K562 (cell line): ENCODE measurements around the gene ATXN7L2. TPM values are rescaled to one million over a fixed set of nuclear protein-coding genes. Genes with fewer than 3 reads are reported as not detected.

ENCODE experiments used
- ATAC-seq: fragments of 200-7000 bp; cut with Tn5 transposase; 3 replicates; pipeline ENCODE4 v1.9.1; 2020; ENCODE audit warnings: moderate library complexity
- BruUV-seq: library from RNA; stranded (reverse); fragments of 400-500 nt; replicated peaks from 2 replicates; lab custom pipeline; 2021; lab: Mats Ljungman, UMichigan
- CTCF ChIA-PET: fragments of 300-600 bp; formaldehyde crosslinking; extraction: SDS; loops from one replicate; lab custom pipeline; 2021; ENCODE audit warnings: low intra/inter-chr PET ratio; lab: Yijun Ruan, JAX
- POLR2A ChIA-PET: fragments of 300-600, 350-650 bp; sonication (Branson Sonifier 250); formaldehyde crosslinking; extraction: SDS; loops from one replicate; lab custom pipeline; 2021; ENCODE audit warnings: antibody characterized with exemption, inconsistent platforms; lab: Yijun Ruan, JAX
- DNase-seq, 4 experiments: peaks; one replicate each; pipeline versions ENCODE4 v3.0.0 to v3.0.0-alpha.2; 2011 to 2018; ENCODE audit warnings: low spot score in 3 of 4, mixed read lengths in 3 of 4; ENCODE audit errors: extremely low read depth in 1 of 4
- FAIRE-seq: peaks from 2 replicates; lab custom pipeline; 2011; peaks lifted over from hg19 to GRCh38; lab: Jason Lieb, UNC
- H2AFZ ChIP-seq: 2 replicates; pipeline ENCODE4 v1.6.0; 2011; ENCODE audit warnings: low read depth, low read length, control low read depth, inconsistent platforms
- H3K27ac ChIP-seq: fragments of 200-600 bp; 3 replicates; pipeline ENCODE4 v1.8.0; 2011; ENCODE audit warnings: low read depth, mild to moderate bottlenecking, control low read depth, inconsistent platforms, low read length, moderate library complexity, mixed read lengths; ENCODE audit errors: extremely low read depth
- H3K27me3 ChIP-seq, 2 experiments: fragments of 300-600 bp in 1 of 2; 2 replicates in 1 of 2; 3 replicates in 1 of 2; pipeline versions ENCODE4 v1.6.0 to v1.8.0; 2011; ENCODE audit warnings: inconsistent platforms in 2 of 2, low read length in 2 of 2, mild to moderate bottlenecking in 1 of 2, mixed read lengths in 1 of 2, moderate library complexity in 1 of 2; ENCODE audit not compliant: control insufficient read depth in 2 of 2, insufficient read depth in 2 of 2
- H3K36me3 ChIP-seq: fragments of 300-600 bp; 3 replicates; pipeline ENCODE4 v1.8.0; 2011; ENCODE audit warnings: mild to moderate bottlenecking, low read length, inconsistent platforms; ENCODE audit not compliant: control insufficient read depth, insufficient read depth
- H3K4me1 ChIP-seq, 2 experiments: fragments of 200-600 bp in 1 of 2; replicated peaks in 1 of 2; 2 replicates in 1 of 2; 3 replicates in 1 of 2; pipeline versions ENCODE4 v1.5.1 to v1.8.0; 2011; ENCODE audit warnings: inconsistent platforms in 2 of 2, low read length in 2 of 2, mild to moderate bottlenecking in 1 of 2, mixed read lengths in 1 of 2, moderate library complexity in 1 of 2; ENCODE audit not compliant: control insufficient read depth in 2 of 2, insufficient read depth in 2 of 2
- H3K4me2 ChIP-seq: 2 replicates; pipeline ENCODE4 v1.6.1; 2011; ENCODE audit warnings: low read length, control low read depth, inconsistent platforms, mixed read lengths; ENCODE audit not compliant: insufficient read depth
- H3K4me3 ChIP-seq: fragments of 200-600 bp; sonication (generic), shearing (Covaris generic); 2 replicates; pipeline ENCODE4 v1.5.1; 2016; ENCODE audit warnings: control low read depth, inconsistent platforms
- H3K79me2 ChIP-seq: fragments of 200-600 bp; 3 replicates; pipeline ENCODE4 v1.8.0; 2011; ENCODE audit warnings: low read length, inconsistent platforms; ENCODE audit not compliant: control insufficient read depth, insufficient read depth
- H3K9ac ChIP-seq, 2 experiments: 2 replicates each; pipeline versions ENCODE4 v1.6.0 to v1.6.1; 2011; ENCODE audit warnings: low read depth in 2 of 2, low read length in 2 of 2, control low read depth in 1 of 2, inconsistent platforms in 1 of 2, mild to moderate bottlenecking in 1 of 2, mixed read lengths in 1 of 2; ENCODE audit not compliant: insufficient read depth in 1 of 2
- H3K9me1 ChIP-seq: one replicate; pipeline ENCODE4 v1.6.0; 2011; ENCODE audit warnings: inconsistent platforms, mild to moderate bottlenecking, low read length, moderate library complexity; ENCODE audit not compliant: control insufficient read depth, insufficient read depth
- H3K9me3 ChIP-seq: replicated peaks from 2 replicates; pipeline ENCODE4 v1.5.1; 2011; ENCODE audit warnings: low read depth, low read length, inconsistent platforms; ENCODE audit not compliant: control insufficient read depth, insufficient read depth
- H4K20me1 ChIP-seq: replicated peaks from 2 replicates; pipeline ENCODE4 v1.6.1; 2011; ENCODE audit warnings: low read length, inconsistent platforms, mixed read lengths; ENCODE audit not compliant: control insufficient read depth, insufficient read depth
- BCOR ChIP-seq: fragments of 450-650 bp; IDR thresholded peaks from 2 replicates; pipeline ENCODE4 v1.6.1; 2016
- HMG20A ChIP-seq: fragments of 450-650 bp; formaldehyde crosslinking; conservative IDR thresholded peaks from 2 replicates; pipeline ENCODE4 v1.4.0; 2020; ENCODE audit warnings: mild to moderate bottlenecking, mixed read lengths
- TOE1 ChIP-seq, 2 experiments: fragments of 450-650 bp in 1 of 2; sonication (generic) in 1 of 2; formaldehyde crosslinking in 1 of 2; IDR thresholded peaks; 2 replicates each; pipeline versions ENCODE4 v1.7.1 to v1.8.0; 2016 to 2022; ENCODE audit warnings: borderline replicate concordance in 2 of 2, mild to moderate bottlenecking in 2 of 2, antibody characterized with exemption in 1 of 2, inconsistent platforms in 1 of 2, low read depth in 1 of 2, missing genetic modification reagents in 1 of 2, moderate library complexity in 1 of 2
- WGBS: fragments of 100-300 bp; shearing (Covaris generic); methylation state at CpG from one replicate; pipeline ENCODE4 v1.1.6; 2016; ENCODE audit warnings: low coverage, mixed read lengths; ENCODE audit not compliant: insufficient coverage; ENCODE audit errors: missing lambda C conversion rate; 5-methylcytosine and 5-hydroxymethylcytosine counted together
- in situ Hi-C: fragments of 300-500 bp; cut with MboI; formaldehyde crosslinking; loops from 4 replicates; pipeline ENCODE4 v1.15.0; 2018; ENCODE audit warnings: inconsistent platforms, mixed read lengths
- intact Hi-C: fragments of 100-400 bp; cut with micrococcal nuclease; formaldehyde crosslinking; loops from 2 replicates; pipeline ENCODE4 v1.14.2; 2022
- polyA plus RNA-seq, 8 experiments: library from polyadenylated mRNA; depleted of rRNA in 4 of 8; stranded (reverse) in 5 of 8; unstranded in 3 of 8; fragments of >200 nt; fragmentation: Nextera tagmentation in 2 of 8; fragmentation: Illumina TruSeq in 1 of 8; extraction: Ambion mirVana in 2 of 8; extraction: Trizol in 1 of 8; gene quantifications; 2 replicates each; pipeline versions ENCODE4 v1.2.1 to v1.2.3, GENCODE V29; 2011 to 2014; ENCODE audit warnings: inconsistent platforms in 1 of 8, missing spikeins in 1 of 8
- total RNA-seq, 7 experiments: library from RNA; depleted of rRNA in 6 of 7; stranded (reverse); fragments of >200 nt in 6 of 7; fragmentation: Illumina TruSeq in 2 of 7; extraction: Trizol in 2 of 7; gene quantifications; 2 replicates each; pipeline versions ENCODE4 v1.2.1 to v1.2.3, GENCODE V29; 2011 to 2021; ENCODE audit warnings: low replicate concordance in 1 of 7
- TF ChIP-seq, protein P1 (sequence below), 3 experiments: fragments of 200-800 bp in 1 of 3; fragments of 250-450 bp in 1 of 3; fragments of 450-650 bp in 1 of 3; sonication (Bioruptor Pico) in 1 of 3; sonication (Bioruptor generic) in 1 of 3; formaldehyde crosslinking in 1 of 3; IDR thresholded peaks; 2 replicates each; pipeline versions ENCODE4 v1.6.1 to v1.8.0; 2016 to 2022; ENCODE audit warnings: mild to moderate bottlenecking in 2 of 3, missing genetic modification characterization in 2 of 3, missing compliant biosample characterization in 1 of 3, moderate library complexity in 1 of 3
- TF ChIP-seq, protein P2 (sequence below): sonication (generic); formaldehyde crosslinking; IDR thresholded peaks from 2 replicates; pipeline ENCODE4 v1.8.0; 2022; ENCODE audit warnings: mild to moderate bottlenecking, missing genetic modification reagents
- TF ChIP-seq, protein P3 (sequence below): IDR thresholded peaks from 2 replicates; pipeline ENCODE4 v1.6.1; 2012; ENCODE audit warnings: low read depth, low read length, improper control_type of control experiment, borderline replicate concordance
- TF ChIP-seq, protein P4 (sequence below): fragments of 250-450 bp; sonication (Bioruptor Pico); IDR thresholded peaks from 2 replicates; pipeline ENCODE4 v1.8.0; 2021; ENCODE audit warnings: mild to moderate bottlenecking, moderate library complexity

Gene ATXN7L2
- total and polyA plus RNA-seq, 9 of the 15 experiments (the other 6 are each of a cell fraction or from before 2014, with no cell fraction given): 0.21 to 10.4 (median 5.8) TPM

DNA sequence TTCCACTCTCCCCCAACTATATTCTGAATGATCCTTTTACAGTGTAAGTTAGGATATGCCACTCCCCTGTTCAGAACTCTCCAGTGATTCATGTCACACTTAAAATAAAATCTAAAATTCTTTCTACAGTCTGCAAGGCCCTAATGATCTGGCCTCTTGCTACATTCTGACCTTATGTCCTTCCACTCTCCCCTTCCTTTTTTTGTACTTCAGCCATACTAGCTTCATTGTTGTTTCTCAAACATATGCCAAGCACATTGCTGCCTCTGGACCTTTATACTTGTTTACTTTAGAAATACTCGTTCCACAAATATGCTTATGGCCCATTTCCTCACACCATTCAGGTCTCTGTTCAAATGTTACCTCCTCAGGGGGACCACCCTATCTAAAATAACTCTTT lies 42.6 kb upstream of the ATXN7L2 start (continued):
- TF ChIP-seq, protein P1, sequence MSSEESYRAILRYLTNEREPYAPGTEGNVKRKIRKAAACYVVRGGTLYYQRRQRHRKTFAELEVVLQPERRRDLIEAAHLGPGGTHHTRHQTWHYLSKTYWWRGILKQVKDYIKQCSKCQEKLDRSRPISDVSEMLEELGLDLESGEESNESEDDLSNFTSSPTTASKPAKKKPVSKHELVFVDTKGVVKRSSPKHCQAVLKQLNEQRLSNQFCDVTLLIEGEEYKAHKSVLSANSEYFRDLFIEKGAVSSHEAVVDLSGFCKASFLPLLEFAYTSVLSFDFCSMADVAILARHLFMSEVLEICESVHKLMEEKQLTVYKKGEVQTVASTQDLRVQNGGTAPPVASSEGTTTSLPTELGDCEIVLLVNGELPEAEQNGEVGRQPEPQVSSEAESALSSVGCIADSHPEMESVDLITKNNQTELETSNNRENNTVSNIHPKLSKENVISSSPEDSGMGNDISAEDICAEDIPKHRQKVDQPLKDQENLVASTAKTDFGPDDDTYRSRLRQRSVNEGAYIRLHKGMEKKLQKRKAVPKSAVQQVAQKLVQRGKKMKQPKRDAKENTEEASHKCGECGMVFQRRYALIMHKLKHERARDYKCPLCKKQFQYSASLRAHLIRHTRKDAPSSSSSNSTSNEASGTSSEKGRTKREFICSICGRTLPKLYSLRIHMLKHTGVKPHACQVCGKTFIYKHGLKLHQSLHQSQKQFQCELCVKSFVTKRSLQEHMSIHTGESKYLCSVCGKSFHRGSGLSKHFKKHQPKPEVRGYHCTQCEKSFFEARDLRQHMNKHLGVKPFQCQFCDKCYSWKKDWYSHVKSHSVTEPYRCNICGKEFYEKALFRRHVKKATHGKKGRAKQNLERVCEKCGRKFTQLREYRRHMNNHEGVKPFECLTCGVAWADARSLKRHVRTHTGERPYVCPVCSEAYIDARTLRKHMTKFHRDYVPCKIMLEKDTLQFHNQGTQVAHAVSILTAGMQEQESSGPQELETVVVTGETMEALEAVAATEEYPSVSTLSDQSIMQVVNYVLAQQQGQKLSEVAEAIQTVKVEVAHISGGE (CRISPR knock-in tag; IDR thresholded peaks at IDR 0.05): no peak
- TF ChIP-seq HMG20A: no peak

DNA sequence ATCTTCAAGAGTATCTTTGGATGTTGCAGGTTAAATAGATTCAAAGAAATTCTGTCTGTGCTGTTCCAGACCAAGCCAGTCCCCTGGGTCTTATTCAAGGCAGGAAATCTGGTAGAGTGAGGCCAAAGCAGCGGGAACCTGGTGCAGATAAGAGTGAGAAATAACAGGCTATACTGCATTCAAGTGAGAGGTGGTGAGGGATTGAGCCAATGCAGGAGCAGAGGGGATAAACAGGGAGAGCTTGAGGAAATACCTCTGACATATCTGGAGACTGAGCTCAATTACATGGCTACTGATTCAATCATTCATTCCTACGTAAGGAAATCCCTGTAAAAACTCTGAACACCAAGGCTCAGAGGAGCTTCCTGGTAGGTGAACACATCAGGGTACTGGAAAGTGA lies 40.2 kb upstream of the ATXN7L2 start:
- in situ Hi-C loops (no loop called here), intact Hi-C loops (no loop called here)
- Histone ChIP-seq H2AFZ (no peak overlapping the region), H3K4me1 (peaks cover 0 to 11% of the 10 kb centered on the region in 2 experiments; a peak in 3 of 5 replicates), H3K79me2 (no peaks in the 10 kb centered on the region), H3K9me3 (no peaks in the 10 kb centered on the region), H3K4me2 (no peak overlapping the region), H3K4me3 (no peak overlapping the region), H3K9ac (no peak overlapping the region), H3K9me1 (no peaks in the 10 kb centered on the region), H4K20me1 (no peaks in the 10 kb centered on the region), H3K36me3 (no peaks in the 10 kb centered on the region), H3K27me3 (peaks cover 6 to 11% of the 10 kb centered on the region in 2 experiments; a peak in 3 of 5 replicates), H3K27ac (no peak overlapping the region)
- 6% methylated on average over 2 of the region's 2 CpGs for WGBS
- ChIA-PET POLR2A (interaction anchor here (0.9 to 1.1 kb wide), 3 partner anchors 13 to 40 kb away, joined by 3 read pairs; partner anchors contain the start of gene ATXN7L2), CTCF (no interaction called here)
- no TSS peak for BruUV-seq
- DNase-seq (no peak), FAIRE-seq (no peak), ATAC-seq (no peak)
- TF ChIP-seq, protein P2, sequence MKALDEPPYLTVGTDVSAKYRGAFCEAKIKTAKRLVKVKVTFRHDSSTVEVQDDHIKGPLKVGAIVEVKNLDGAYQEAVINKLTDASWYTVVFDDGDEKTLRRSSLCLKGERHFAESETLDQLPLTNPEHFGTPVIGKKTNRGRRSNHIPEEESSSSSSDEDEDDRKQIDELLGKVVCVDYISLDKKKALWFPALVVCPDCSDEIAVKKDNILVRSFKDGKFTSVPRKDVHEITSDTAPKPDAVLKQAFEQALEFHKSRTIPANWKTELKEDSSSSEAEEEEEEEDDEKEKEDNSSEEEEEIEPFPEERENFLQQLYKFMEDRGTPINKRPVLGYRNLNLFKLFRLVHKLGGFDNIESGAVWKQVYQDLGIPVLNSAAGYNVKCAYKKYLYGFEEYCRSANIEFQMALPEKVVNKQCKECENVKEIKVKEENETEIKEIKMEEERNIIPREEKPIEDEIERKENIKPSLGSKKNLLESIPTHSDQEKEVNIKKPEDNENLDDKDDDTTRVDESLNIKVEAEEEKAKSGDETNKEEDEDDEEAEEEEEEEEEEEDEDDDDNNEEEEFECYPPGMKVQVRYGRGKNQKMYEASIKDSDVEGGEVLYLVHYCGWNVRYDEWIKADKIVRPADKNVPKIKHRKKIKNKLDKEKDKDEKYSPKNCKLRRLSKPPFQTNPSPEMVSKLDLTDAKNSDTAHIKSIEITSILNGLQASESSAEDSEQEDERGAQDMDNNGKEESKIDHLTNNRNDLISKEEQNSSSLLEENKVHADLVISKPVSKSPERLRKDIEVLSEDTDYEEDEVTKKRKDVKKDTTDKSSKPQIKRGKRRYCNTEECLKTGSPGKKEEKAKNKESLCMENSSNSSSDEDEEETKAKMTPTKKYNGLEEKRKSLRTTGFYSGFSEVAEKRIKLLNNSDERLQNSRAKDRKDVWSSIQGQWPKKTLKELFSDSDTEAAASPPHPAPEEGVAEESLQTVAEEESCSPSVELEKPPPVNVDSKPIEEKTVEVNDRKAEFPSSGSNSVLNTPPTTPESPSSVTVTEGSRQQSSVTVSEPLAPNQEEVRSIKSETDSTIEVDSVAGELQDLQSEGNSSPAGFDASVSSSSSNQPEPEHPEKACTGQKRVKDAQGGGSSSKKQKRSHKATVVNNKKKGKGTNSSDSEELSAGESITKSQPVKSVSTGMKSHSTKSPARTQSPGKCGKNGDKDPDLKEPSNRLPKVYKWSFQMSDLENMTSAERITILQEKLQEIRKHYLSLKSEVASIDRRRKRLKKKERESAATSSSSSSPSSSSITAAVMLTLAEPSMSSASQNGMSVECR: no peak
- TF ChIP-seq, protein P3, sequence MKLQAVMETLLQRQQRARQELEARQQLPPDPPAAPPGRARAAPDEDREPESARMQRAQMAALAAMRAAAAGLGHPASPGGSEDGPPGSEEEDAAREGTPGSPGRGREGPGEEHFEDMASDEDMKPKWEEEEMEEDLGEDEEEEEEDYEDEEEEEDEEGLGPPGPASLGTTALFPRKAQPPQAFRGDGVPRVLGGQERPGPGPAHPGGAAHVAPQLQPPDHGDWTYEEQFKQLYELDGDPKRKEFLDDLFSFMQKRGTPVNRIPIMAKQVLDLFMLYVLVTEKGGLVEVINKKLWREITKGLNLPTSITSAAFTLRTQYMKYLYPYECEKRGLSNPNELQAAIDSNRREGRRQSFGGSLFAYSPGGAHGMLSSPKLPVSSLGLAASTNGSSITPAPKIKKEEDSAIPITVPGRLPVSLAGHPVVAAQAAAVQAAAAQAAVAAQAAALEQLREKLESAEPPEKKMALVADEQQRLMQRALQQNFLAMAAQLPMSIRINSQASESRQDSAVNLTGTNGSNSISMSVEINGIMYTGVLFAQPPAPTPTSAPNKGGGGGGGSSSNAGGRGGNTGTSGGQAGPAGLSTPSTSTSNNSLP: no peak
- TF ChIP-seq BCOR: no peak
- no peak for TF ChIP-seq TOE1 (IDR thresholded peaks at IDR 0.05; ENCODE audit: borderline replicate concordance)
- no peak for TF ChIP-seq TOE1 (CRISPR knock-in tag; IDR thresholded peaks at IDR 0.05; ENCODE audit: borderline replicate concordance, low read depth)
- TF ChIP-seq, protein P4, sequence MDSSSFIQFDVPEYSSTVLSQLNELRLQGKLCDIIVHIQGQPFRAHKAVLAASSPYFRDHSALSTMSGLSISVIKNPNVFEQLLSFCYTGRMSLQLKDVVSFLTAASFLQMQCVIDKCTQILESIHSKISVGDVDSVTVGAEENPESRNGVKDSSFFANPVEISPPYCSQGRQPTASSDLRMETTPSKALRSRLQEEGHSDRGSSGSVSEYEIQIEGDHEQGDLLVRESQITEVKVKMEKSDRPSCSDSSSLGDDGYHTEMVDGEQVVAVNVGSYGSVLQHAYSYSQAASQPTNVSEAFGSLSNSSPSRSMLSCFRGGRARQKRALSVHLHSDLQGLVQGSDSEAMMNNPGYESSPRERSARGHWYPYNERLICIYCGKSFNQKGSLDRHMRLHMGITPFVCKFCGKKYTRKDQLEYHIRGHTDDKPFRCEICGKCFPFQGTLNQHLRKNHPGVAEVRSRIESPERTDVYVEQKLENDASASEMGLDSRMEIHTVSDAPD (CRISPR knock-in tag): no peak
